ENCODE results near the gene LRRC8E. TPM values are rescaled to one million over a fixed set of nuclear protein-coding genes. Genes with fewer than 3 reads are reported as not detected.

LRRC8E gene
- not detected in 2 replicates for total RNA-seq

GRCh38 chr19:7888145-7888825 is at the start of gene LRRC8E:
Gene LRRC8E, plus strand, starts transcription at chr19:7888510. Its CDS starts 7,094 bp downstream, at chr19:7895604.
- Mint-ChIP-seq H3K4me1 (no peaks in the 10 kb centered on the region), H3K27me3 (peaks cover 16% of the 10 kb centered on the region), H3K36me3 (ENCODE audit: low read depth) (no peaks in the 10 kb centered on the region), H3K9me3 (no peaks in the 10 kb centered on the region), H3K4me3 (no peak within 1 kb of the TSS), H3K27ac (no peak within 1 kb of the TSS)
- POLR2A ChIA-PET, result no interaction called here
- DNase-seq, result no peak
- no peak for TF ChIP-seq CTCF (IDR thresholded peaks at IDR 0.05)
- intact Hi-C loops (cut with micrococcal nuclease), result no loop called here
- ATAC-seq (ENCODE audit: low read depth), result peak; percentile 71
- CTCF ChIA-PET, result no interaction called here

DNA sequence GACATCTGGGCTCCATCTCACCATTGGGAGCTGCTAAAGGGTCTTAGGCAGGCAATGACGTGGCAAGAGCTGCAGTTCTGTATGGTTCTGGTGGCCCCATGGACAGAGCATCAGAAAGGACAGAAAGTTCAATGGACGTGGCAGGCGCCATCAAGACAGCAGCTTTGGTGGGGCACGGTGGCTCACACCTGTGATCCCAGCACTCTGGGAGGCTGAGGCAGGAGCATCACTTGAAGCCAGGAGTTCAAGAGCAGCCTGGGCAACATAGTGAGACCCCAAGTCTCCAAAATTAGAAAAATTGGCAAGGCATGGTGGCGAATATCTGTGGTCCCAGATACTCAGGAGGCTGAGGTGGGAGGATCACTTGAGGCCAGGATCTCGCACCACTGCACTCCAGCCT is 48.8 kb upstream of the LRRC8E start:
- TF ChIP-seq CTCF (IDR thresholded peaks at IDR 0.05), result no peak
- H3K4me3 Mint-ChIP-seq, result no peak overlapping the region
- ATAC-seq (ENCODE audit: low read depth) (no peak), DNase-seq (no peak)
- CTCF ChIA-PET, result no interaction called here
- H3K4me1 Mint-ChIP-seq, result no peaks in the 10 kb centered on the region
- intact Hi-C loops (cut with micrococcal nuclease), result no loop called here
- H3K36me3 Mint-ChIP-seq (ENCODE audit: low read depth), result no peaks in the 10 kb centered on the region
- H3K27me3 Mint-ChIP-seq, result no peaks in the 10 kb centered on the region
- H3K27ac Mint-ChIP-seq, result no peak overlapping the region
- H3K9me3 Mint-ChIP-seq, result no peaks in the 10 kb centered on the region
- POLR2A ChIA-PET, result no interaction called here

GRCh38 chr19:7840629-7841028 is 47.7 kb upstream of the LRRC8E start:
- ChIA-PET CTCF (no interaction called here), POLR2A (no interaction called here)
- ATAC-seq (ENCODE audit: low read depth) (no peak), DNase-seq (no peak)
- Mint-ChIP-seq H3K36me3 (ENCODE audit: low read depth) (no peaks in the 10 kb centered on the region), H3K4me1 (no peaks in the 10 kb centered on the region), H3K27me3 (no peaks in the 10 kb centered on the region), H3K4me3 (no peak overlapping the region), H3K9me3 (no peaks in the 10 kb centered on the region), H3K27ac (no peak overlapping the region)
- intact Hi-C loops (cut with micrococcal nuclease), result no loop called here
- no peak for TF ChIP-seq CTCF (IDR thresholded peaks at IDR 0.05)

DNA sequence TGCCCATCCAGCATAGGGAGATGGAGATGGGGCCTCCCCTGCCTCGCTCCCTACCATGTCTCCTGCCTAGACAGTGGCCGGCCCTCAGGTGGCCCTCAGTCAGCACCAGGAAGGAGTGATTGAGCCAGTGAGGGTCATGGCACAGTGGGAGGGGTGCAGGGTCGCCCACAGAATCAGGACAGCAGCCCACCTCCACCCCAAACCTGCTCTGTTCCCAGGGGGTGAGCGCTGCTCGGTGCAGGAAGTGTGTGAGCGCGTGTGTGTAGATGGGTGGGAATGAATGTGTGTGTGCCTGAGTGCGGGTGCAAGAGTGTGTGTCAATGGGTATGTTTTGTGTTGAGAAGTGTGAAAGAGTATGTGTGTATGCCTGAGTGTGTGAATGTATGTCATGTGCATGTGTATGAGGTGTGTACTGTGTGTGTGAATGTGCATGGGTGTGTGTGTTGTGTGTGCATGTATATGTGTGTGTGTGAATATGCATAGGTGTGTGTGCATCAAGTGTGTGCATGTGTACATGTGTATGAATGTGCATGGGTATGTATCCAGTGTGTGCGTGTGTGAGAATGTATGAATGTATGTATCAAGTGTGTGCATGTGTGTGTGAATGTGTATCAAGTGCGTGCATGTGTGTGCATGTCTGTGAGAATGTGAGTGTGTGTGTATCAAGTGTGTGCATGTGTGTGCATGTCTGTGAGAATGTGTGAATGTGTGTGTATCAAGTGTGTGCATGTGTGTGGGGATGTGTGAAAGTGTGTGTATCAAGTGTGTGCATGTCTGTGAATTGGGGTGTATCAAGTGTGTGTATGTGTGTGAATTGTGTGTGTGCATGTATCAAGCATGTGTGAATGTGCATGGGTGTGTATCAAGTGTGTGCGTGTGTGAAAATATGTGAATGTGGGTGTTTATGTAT is 46.3 kb upstream of the LRRC8E start:
- intact Hi-C loops (cut with micrococcal nuclease), result no loop called here
- POLR2A ChIA-PET, result no interaction called here
- DNase-seq (no peak), ATAC-seq (ENCODE audit: low read depth) (no peak)
- H3K4me1 Mint-ChIP-seq, result no peaks in the 10 kb centered on the region
- H3K27me3 Mint-ChIP-seq, result no peaks in the 10 kb centered on the region
- TF ChIP-seq CTCF (IDR thresholded peaks at IDR 0.05), result no peak
- H3K27ac Mint-ChIP-seq, result no peak overlapping the region
- no peaks in the 10 kb centered on the region for H3K36me3 Mint-ChIP-seq (ENCODE audit: low read depth)
- CTCF ChIA-PET, result no interaction called here
- no peak overlapping the region for H3K4me3 Mint-ChIP-seq
- H3K9me3 Mint-ChIP-seq, result no peaks in the 10 kb centered on the region

GRCh38 chr19:7842661-7843294 is 45.5 kb upstream of the LRRC8E start:
- DNase-seq (no peak), ATAC-seq (ENCODE audit: low read depth) (no peak)
- no peaks in the 10 kb centered on the region for H3K9me3 Mint-ChIP-seq
- H3K4me3 Mint-ChIP-seq, result no peak overlapping the region
- H3K27ac Mint-ChIP-seq, result no peak overlapping the region
- ChIA-PET POLR2A (no interaction called here), CTCF (no interaction called here)
- H3K36me3 Mint-ChIP-seq (ENCODE audit: low read depth), result no peaks in the 10 kb centered on the region
- intact Hi-C loops (cut with micrococcal nuclease), result no loop called here
- H3K27me3 Mint-ChIP-seq, result no peaks in the 10 kb centered on the region
- no peak for TF ChIP-seq CTCF (IDR thresholded peaks at IDR 0.05)
- no peaks in the 10 kb centered on the region for H3K4me1 Mint-ChIP-seq

All from activated B cell treated with CpG ODN at 0.5 μM for 24 hours (primary cell).